Measurements from ENCODE around the gene OGFOD3. TPM values are rescaled to one million over a fixed set of nuclear protein-coding genes. Genes with fewer than 3 reads are reported as not detected.

Gene OGFOD3
- total and polyA plus RNA-seq, 2 donors from 2014 or later: 27.8 to 36.1 TPM

- H3K9ac ChIP-seq (ENCODE audit: low read length in 3 of 3): no peak overlapping the region
- peaks cover 3% of the 10 kb centered on the region for H3K27me3 ChIP-seq (ENCODE audit: control insufficient read depth, insufficient read depth, low read length)
- H3K4me3 ChIP-seq (ENCODE audit: low read length in 3 of 3): no peak overlapping the region
- intact Hi-C loops (cut with DNase I): loop anchor here (5.0 to 10.0 kb wide), 2 partner anchors 191 to 419 kb away; no protein-coding TSS in a partner anchor
- FAIRE-seq: no peak
- no peak overlapping the region for H3K27ac ChIP-seq (ENCODE audit: low read depth in 2 of 2, low read length in 2 of 2)
- peaks cover 0 to 8% (median 0%) of the 10 kb centered on the region in 3 donors for H3K4me1 ChIP-seq (ENCODE audit: control insufficient read depth in 2 of 3, insufficient read depth in 2 of 3, low read depth in 1 of 3, low read length in 3 of 3)
- peak in 4 of 5 donors; percentile 74 to 88 (median 78) for DNase-seq
- no peaks in the 10 kb centered on the region for H3K9me3 ChIP-seq (ENCODE audit: control insufficient read depth in 2 of 3, insufficient read depth in 1 of 3, low read length in 3 of 3)
- no peak for TF ChIP-seq CTCF (IDR thresholded peaks at IDR 0.05; ENCODE audit: borderline replicate concordance, extremely low read depth, insufficient read depth)
- no peaks in the 10 kb centered on the region for H3K36me3 ChIP-seq (ENCODE audit: control insufficient read depth in 2 of 3, insufficient read depth in 3 of 3, low read length in 3 of 3)
Measured at GRCh38 chr17:82355770-82356427, 62.5 kb downstream of the OGFOD3 start.

- no peaks in the 10 kb centered on the region for H3K36me3 ChIP-seq (ENCODE audit: control insufficient read depth in 2 of 3, insufficient read depth in 3 of 3, low read length in 3 of 3)
- no peak overlapping the region for H3K4me3 ChIP-seq (ENCODE audit: low read length in 3 of 3)
- no peak for FAIRE-seq
- intact Hi-C loops (cut with DNase I): loop anchor here (5.0 to 10.0 kb wide), 2 partner anchors 192 to 420 kb away; no protein-coding TSS in a partner anchor
- no peak overlapping the region for H3K27ac ChIP-seq (ENCODE audit: low read depth in 2 of 2, low read length in 2 of 2)
- H3K9me3 ChIP-seq (ENCODE audit: control insufficient read depth in 2 of 3, insufficient read depth in 1 of 3, low read length in 3 of 3): no peaks in the 10 kb centered on the region
- H3K27me3 ChIP-seq (ENCODE audit: control insufficient read depth, insufficient read depth, low read length): peaks cover 3% of the 10 kb centered on the region
- DNase-seq: no peak
- peaks cover 0 to 8% (median 0%) of the 10 kb centered on the region in 3 donors for H3K4me1 ChIP-seq (ENCODE audit: control insufficient read depth in 2 of 3, insufficient read depth in 2 of 3, low read depth in 1 of 3, low read length in 3 of 3)
- H3K9ac ChIP-seq (ENCODE audit: low read length in 3 of 3): no peak overlapping the region
- TF ChIP-seq CTCF (IDR thresholded peaks at IDR 0.05; ENCODE audit: borderline replicate concordance, extremely low read depth, insufficient read depth): no peak
Measured at GRCh38 chr17:82354804-82355308, 63.5 kb downstream of the OGFOD3 start.

- DNase-seq (no peak), FAIRE-seq (no peak)
- no peak for TF ChIP-seq CTCF (IDR thresholded peaks at IDR 0.05; ENCODE audit: borderline replicate concordance, extremely low read depth, insufficient read depth)
- Histone ChIP-seq H3K36me3 (ENCODE audit: control insufficient read depth in 2 of 3, insufficient read depth in 3 of 3, low read length in 3 of 3) (no peaks in the 10 kb centered on the region), H3K4me1 (ENCODE audit: control insufficient read depth in 2 of 3, insufficient read depth in 2 of 3, low read depth in 1 of 3, low read length in 3 of 3) (peaks cover 0 to 8% (median 0%) of the 10 kb centered on the region in 3 donors), H3K4me3 (ENCODE audit: low read length in 3 of 3) (no peak overlapping the region), H3K27me3 (ENCODE audit: control insufficient read depth, insufficient read depth, low read length) (no peaks in the 10 kb centered on the region), H3K9me3 (ENCODE audit: control insufficient read depth in 2 of 3, insufficient read depth in 1 of 3, low read length in 3 of 3) (no peaks in the 10 kb centered on the region), H3K27ac (ENCODE audit: low read depth in 2 of 2, low read length in 2 of 2) (no peak overlapping the region), H3K9ac (ENCODE audit: low read length in 3 of 3) (no peak overlapping the region)
- intact Hi-C loops (cut with DNase I): loop anchor here (10.0 kb wide), 1 partner anchor 421 kb away; no protein-coding TSS in a partner anchor
Measured at GRCh38 chr17:82353484-82353883, 64.9 kb downstream of the OGFOD3 start.
